Adipocyte (in vitro differentiated cells): ENCODE data around the gene ZNF18.

Source experiments
- DNase-seq: peaks from one replicate; pipeline ENCODE4 v3.0.0-alpha.2; 2015; ENCODE audit warnings: low read depth
- H3K27me3 ChIP-seq: replicated peaks from 2 replicates; pipeline ENCODE4 v1.7.0; 2013; ENCODE audit warnings: mild to moderate bottlenecking, low read length, moderate library complexity; ENCODE audit not compliant: control insufficient read depth, insufficient read depth
- H3K36me3 ChIP-seq: 2 replicates; pipeline ENCODE4 v1.7.0; 2013; ENCODE audit warnings: low read length, mild to moderate bottlenecking, moderate library complexity; ENCODE audit not compliant: control insufficient read depth, insufficient read depth, severe bottlenecking
- H3K4me1 ChIP-seq: 2 replicates; pipeline ENCODE4 v1.7.0; 2013; ENCODE audit warnings: mild to moderate bottlenecking, low read length, moderate library complexity; ENCODE audit not compliant: control insufficient read depth, insufficient read depth
- H3K4me3 ChIP-seq: 2 replicates; pipeline ENCODE4 v1.7.0; 2013; ENCODE audit warnings: mild to moderate bottlenecking, low read length, moderate library complexity
- H3K9ac ChIP-seq: 2 replicates; pipeline ENCODE4 v1.7.0; 2013; ENCODE audit warnings: mild to moderate bottlenecking, low read length, moderate library complexity
- H3K9me3 ChIP-seq: 2 replicates; pipeline ENCODE4 v1.7.0; 2013; ENCODE audit warnings: mild to moderate bottlenecking, low read length, moderate library complexity; ENCODE audit not compliant: control insufficient read depth

Gene ZNF18

GRCh38 chr17:11997147-11997971, at the start of gene ZNF18:
Gene ZNF18, minus strand, starts transcription at chr17:11997475. Its CDS starts 4,646 bp downstream, at chr17:11992829.
- H3K9me3 ChIP-seq: no peaks in the 10 kb centered on the region
- peaks cover 4% of the 10 kb centered on the region for H3K36me3 ChIP-seq
- peak within 1 kb of the TSS; percentile 94 for H3K4me3 ChIP-seq
- no peaks in the 10 kb centered on the region for H3K27me3 ChIP-seq
- peak; percentile 98 for DNase-seq
- H3K4me1 ChIP-seq: peaks cover 8% of the 10 kb centered on the region
- peak within 1 kb of the TSS; percentile 97 for H3K9ac ChIP-seq

- no peak overlapping the region for H3K9ac ChIP-seq
- DNase-seq: no peak
- H3K27me3 ChIP-seq: no peaks in the 10 kb centered on the region
- H3K4me3 ChIP-seq: no peak overlapping the region
- H3K4me1 ChIP-seq: peaks cover 7% of the 10 kb centered on the region
- no peaks in the 10 kb centered on the region for H3K36me3 ChIP-seq
- no peaks in the 10 kb centered on the region for H3K9me3 ChIP-seq
Observed at GRCh38 chr17:12046786-12047185, 49.5 kb upstream of the ZNF18 start.

- H3K9me3 ChIP-seq: no peaks in the 10 kb centered on the region
- no peaks in the 10 kb centered on the region for H3K36me3 ChIP-seq
- no peak for DNase-seq
Observed at GRCh38 chr17:12043702-12044101, 46.4 kb upstream of the ZNF18 start.

GRCh38 chr17:12041312-12041711, 44.0 kb upstream of the ZNF18 start:
- H3K36me3 ChIP-seq: no peaks in the 10 kb centered on the region

More at GRCh38 chr17:12043702-12044101, 46.4 kb upstream of the ZNF18 start:
- no peaks in the 10 kb centered on the region for H3K27me3 ChIP-seq
- H3K9ac ChIP-seq: no peak overlapping the region
- H3K4me1 ChIP-seq: peaks cover 12% of the 10 kb centered on the region
- no peak overlapping the region for H3K4me3 ChIP-seq

GRCh38 chr17:12040478-12040877, 43.2 kb upstream of the ZNF18 start:
- H3K4me1 ChIP-seq: peaks cover 9% of the 10 kb centered on the region
- H3K4me3 ChIP-seq: no peak overlapping the region
- no peaks in the 10 kb centered on the region for H3K27me3 ChIP-seq
- H3K9me3 ChIP-seq: no peaks in the 10 kb centered on the region
- H3K36me3 ChIP-seq: no peaks in the 10 kb centered on the region
- DNase-seq: no peak
- no peak overlapping the region for H3K9ac ChIP-seq

More at GRCh38 chr17:12041312-12041711, 44.0 kb upstream of the ZNF18 start:
- H3K9me3 ChIP-seq: no peaks in the 10 kb centered on the region
- no peak overlapping the region for H3K9ac ChIP-seq
- peaks cover 9% of the 10 kb centered on the region for H3K4me1 ChIP-seq
- peak overlapping the region; percentile 28 for H3K4me3 ChIP-seq
- no peaks in the 10 kb centered on the region for H3K27me3 ChIP-seq
- DNase-seq: peak; percentile 78

- H3K27me3 ChIP-seq: no peaks in the 10 kb centered on the region
- H3K4me3 ChIP-seq: no peak overlapping the region
- H3K9ac ChIP-seq: no peak overlapping the region
- H3K36me3 ChIP-seq: peaks cover 7% of the 10 kb centered on the region
- H3K9me3 ChIP-seq: no peaks in the 10 kb centered on the region
- no peak for DNase-seq
- H3K4me1 ChIP-seq: peaks cover 9% of the 10 kb centered on the region
Observed at GRCh38 chr17:12037970-12038369, 40.7 kb upstream of the ZNF18 start.

- H3K4me1 ChIP-seq: peaks cover 14% of the 10 kb centered on the region
- H3K4me3 ChIP-seq: no peak overlapping the region
- H3K9me3 ChIP-seq: no peaks in the 10 kb centered on the region
- H3K27me3 ChIP-seq: no peaks in the 10 kb centered on the region
- H3K9ac ChIP-seq: no peak overlapping the region
- no peak for DNase-seq
- peaks cover 7% of the 10 kb centered on the region for H3K36me3 ChIP-seq
Observed at GRCh38 chr17:12035673-12036072, 38.4 kb upstream of the ZNF18 start.

GRCh38 chr17:12034538-12034937, 37.3 kb upstream of the ZNF18 start:
- peaks cover 7% of the 10 kb centered on the region for H3K36me3 ChIP-seq

GRCh38 chr17:12028611-12029010, 31.3 kb upstream of the ZNF18 start:
- no peak for DNase-seq
- Histone ChIP-seq H3K9ac (no peak overlapping the region), H3K36me3 (no peaks in the 10 kb centered on the region), H3K4me3 (no peak overlapping the region), H3K27me3 (no peaks in the 10 kb centered on the region), H3K9me3 (no peaks in the 10 kb centered on the region), H3K4me1 (peaks cover 20% of the 10 kb centered on the region)

More at GRCh38 chr17:12034538-12034937, 37.3 kb upstream of the ZNF18 start:
- Histone ChIP-seq H3K9me3 (no peaks in the 10 kb centered on the region), H3K4me1 (peaks cover 10% of the 10 kb centered on the region), H3K9ac (no peak overlapping the region), H3K27me3 (no peaks in the 10 kb centered on the region), H3K4me3 (no peak overlapping the region)
- DNase-seq: no peak

GRCh38 chr17:12027658-12028057, 30.4 kb upstream of the ZNF18 start:
- Histone ChIP-seq H3K9me3 (no peaks in the 10 kb centered on the region), H3K4me1 (peaks cover 26% of the 10 kb centered on the region), H3K9ac (no peak overlapping the region), H3K27me3 (no peaks in the 10 kb centered on the region), H3K4me3 (no peak overlapping the region), H3K36me3 (no peaks in the 10 kb centered on the region)
- DNase-seq: no peak

- no peak overlapping the region for H3K4me3 ChIP-seq
- no peaks in the 10 kb centered on the region for H3K9me3 ChIP-seq
Observed at GRCh38 chr17:12024327-12024726, 27.1 kb upstream of the ZNF18 start.

More at GRCh38 chr17:12024327-12024726, 27.1 kb upstream of the ZNF18 start:
- H3K27me3 ChIP-seq: no peaks in the 10 kb centered on the region
- DNase-seq: peak; percentile 23
- H3K4me1 ChIP-seq: peaks cover 30% of the 10 kb centered on the region
- no peak overlapping the region for H3K9ac ChIP-seq
- H3K36me3 ChIP-seq: no peaks in the 10 kb centered on the region
